ENCODE measurements around the gene CPVL. TPM values are rescaled to one million over a fixed set of nuclear protein-coding genes. Genes with fewer than 3 reads are reported as not detected.

CPVL gene
- total RNA-seq, 1 experiment from 2014 or later: 7.0 TPM

DNA sequence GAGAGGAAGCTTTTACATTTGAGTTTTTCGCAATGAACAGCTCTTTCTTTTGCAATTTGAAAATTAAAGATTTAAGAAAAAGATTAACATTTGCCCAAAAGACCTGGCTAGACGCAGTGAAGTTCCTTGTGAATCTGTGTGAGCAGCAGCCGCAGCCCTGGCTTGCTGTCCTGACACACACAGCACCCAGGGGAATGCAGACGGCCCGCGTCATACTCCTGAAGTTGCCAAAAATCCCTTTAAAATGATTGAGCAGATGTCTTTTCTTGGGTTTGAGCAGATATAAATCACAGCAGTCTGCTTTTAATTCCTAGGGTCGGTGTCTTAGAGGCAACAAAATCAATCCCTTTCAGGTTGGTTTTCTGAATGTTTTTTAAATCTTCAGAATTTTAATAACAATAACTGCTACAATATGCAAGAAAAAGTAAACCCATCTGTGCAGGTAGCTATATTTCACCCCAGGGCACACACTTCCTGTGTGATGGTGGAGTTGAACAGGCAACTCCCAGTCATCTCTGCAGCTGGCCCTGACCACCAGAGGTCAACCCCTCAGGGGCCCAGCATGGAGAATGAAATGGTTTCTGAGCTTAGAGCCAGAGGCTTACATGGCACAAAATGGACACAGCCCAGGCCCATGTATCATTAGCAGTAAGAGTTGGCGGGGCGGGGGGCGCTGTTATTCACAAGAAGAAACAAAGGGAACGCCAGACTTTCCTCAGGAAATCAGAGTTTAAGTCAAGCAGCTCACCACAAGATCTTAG is 156.0 kb downstream of the CPVL start:
- H3K4me3 ChIP-seq: no peak overlapping the region
- peaks cover 16% of the 10 kb centered on the region for H3K27me3 ChIP-seq
- no peaks in the 10 kb centered on the region for H3K9me3 ChIP-seq
- peak; percentile 55 for DNase-seq
- no peaks in the 10 kb centered on the region for H3K36me3 ChIP-seq

DNA sequence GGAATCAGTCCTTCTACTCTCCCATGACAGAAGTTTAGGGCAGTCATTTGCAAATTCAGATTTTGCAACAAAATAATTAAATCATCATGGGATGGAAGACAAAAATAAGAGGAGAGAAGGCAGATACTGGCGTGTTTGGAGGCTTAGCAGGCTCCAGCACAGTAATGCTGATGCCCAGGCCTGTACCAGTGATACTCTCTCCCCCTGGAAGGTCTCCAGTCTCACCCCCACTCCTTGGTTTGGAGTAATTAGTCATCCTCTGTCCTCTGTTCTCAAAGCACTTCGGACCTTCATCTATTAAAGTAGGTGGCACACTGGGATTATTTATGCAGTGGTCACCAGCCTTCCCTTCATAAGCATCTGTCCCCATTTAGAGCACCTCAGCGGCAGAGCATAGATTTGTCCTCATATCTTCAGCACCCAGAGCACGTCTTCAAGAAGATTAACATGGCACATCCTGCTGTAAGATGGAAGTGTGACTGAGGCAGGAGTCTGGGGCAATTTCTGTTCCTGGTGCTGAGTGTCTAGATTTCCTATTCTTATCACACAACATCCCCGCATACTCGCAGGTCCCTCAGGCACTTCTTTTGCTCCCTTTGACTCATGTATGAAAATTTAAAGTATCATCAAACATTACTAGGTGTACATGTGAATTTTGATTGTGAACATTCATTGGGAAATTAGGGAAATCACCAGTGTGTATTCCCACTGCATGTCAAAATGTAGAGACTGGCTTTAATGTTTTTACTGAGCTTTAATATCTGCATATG is 156.9 kb downstream of the CPVL start:
- H3K4me3 ChIP-seq: no peak overlapping the region
- no peak for DNase-seq
- H3K9me3 ChIP-seq: no peaks in the 10 kb centered on the region
- peaks cover 7% of the 10 kb centered on the region for H3K27me3 ChIP-seq
- no peaks in the 10 kb centered on the region for H3K36me3 ChIP-seq

DNA sequence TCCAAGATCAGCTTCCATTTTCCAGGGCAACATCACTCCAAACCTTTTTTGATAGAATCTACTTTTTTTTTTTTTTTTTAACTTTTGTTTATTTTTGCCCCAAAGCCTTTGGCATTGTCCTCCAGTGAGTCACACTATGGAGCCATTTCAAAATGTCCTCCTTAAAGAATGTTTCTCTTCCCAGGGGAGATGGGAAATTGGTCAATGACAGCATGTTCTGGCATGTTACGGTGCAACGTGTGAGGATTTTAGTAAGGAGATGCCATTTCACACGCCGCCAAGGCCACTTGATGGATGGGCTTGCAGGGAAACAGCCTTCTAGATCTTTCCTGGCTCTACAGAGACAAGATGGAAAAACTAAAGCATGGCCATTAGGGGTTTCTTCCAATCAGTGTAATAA is 157.5 kb downstream of the CPVL start:
- H3K36me3 ChIP-seq: no peaks in the 10 kb centered on the region
- no peak overlapping the region for H3K4me3 ChIP-seq
- peaks cover 4% of the 10 kb centered on the region; the same call in 1 of the 2 replicates for H3K27me3 ChIP-seq
- DNase-seq: peak; percentile 74
- H3K9me3 ChIP-seq: no peaks in the 10 kb centered on the region

DNA sequence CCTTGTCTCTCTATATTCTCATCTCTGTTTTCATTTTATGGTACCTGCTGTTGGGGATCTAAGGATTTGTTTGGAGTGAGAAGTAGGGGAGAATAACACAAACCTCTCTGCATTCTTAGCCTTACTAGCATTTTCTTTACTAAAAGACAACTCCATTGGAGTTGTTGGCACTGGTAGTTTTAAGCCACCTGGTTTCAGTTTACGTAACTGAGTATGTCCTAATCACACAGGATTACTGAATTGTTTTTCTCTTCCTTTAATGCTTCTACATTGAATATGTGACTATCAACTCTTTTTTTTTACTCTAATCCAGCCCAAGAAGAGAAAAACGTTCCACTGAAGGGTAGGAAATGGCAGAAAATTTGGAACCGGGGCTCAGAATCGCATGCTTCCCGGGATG is 158.2 kb downstream of the CPVL start:
- Histone ChIP-seq H3K27me3 (peaks cover 4% of the 10 kb centered on the region; the same call in 1 of the 2 replicates), H3K4me3 (no peak overlapping the region), H3K36me3 (no peaks in the 10 kb centered on the region), H3K9me3 (no peaks in the 10 kb centered on the region)
- no peak for DNase-seq

DNA sequence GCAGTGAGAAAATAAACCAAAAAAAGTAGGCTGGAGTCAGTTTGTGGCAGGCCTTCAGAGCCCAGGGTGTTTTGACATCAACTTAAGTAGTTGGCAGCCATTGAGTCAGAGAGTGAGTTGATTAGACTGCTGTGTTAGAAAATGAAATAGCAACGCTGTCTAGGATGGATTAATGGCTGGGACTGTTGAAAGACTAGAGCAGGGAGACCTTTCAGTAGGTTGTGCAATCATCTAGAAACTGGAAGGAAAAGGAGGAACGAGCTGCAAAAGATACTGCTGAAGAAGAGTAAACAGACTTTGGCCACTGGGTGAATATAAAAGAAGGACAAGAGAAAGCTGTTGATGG is 159.6 kb downstream of the CPVL start:
- DNase-seq: no peak
- no peaks in the 10 kb centered on the region for H3K36me3 ChIP-seq
- no peaks in the 10 kb centered on the region; the same call in 1 of the 2 replicates for H3K27me3 ChIP-seq
- no peaks in the 10 kb centered on the region for H3K9me3 ChIP-seq
- H3K4me3 ChIP-seq: no peak overlapping the region

DNA sequence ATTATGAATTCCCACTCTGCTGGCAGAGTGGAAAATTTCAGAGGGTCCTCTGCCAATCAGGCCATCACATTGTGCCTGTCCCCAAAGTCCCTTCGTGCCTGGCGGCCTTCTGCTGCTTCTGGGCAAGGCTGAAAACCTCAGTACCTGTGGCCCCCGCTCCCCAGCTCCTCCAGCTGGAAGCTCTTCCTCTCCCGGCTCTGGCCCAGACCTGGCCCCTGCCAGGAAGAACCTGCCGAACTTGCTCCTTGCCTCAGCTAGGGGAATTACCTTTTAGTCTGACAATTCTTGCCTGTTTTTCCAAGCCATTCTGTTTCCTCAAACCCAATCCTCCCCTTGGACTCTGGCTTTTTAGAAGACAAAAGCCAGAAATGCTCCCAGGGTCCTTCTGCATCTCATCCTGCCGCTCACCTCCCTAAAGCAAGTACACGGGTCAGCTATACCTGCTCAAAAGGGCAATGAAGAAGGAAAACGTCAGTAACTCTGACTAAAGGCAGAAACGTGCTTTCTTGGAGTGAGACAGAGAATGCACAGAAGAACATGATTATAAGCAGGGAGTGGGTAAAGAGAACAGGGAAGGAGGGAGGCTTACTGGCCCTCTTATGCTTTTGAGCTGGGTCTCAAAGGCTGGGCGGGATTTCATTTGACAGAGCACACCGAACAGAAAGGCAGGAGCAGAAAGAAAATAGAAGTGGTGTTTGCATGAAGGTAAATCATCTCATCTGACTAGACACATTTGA is 160.1 kb downstream of the CPVL start:
- Histone ChIP-seq H3K36me3 (no peaks in the 10 kb centered on the region), H3K9me3 (no peaks in the 10 kb centered on the region), H3K27me3 (no peaks in the 10 kb centered on the region; the same call in 1 of the 2 replicates), H3K4me3 (no peak overlapping the region)
- no peak for DNase-seq

DNA sequence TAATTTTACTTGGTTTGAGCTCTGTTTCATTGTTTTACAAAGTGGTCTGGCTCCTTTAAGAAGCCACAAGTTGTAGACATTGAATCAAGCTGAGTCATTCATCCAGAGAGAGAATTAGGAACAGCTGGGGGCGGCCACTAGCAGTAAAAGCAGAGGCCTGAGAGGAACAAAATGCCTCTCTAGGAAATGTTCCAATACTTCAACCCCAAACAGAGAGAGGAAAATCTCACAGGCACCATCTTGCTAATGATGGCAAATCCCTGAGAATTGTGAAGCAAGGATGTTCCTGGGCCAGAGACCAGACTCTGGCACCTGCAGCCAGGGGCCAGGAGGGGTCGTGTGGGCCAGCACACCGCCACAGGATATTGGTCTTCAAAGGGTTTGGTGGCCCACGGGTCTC is 161.7 kb downstream of the CPVL start:
- Histone ChIP-seq H3K36me3 (no peaks in the 10 kb centered on the region), H3K9me3 (no peaks in the 10 kb centered on the region), H3K27me3 (no peaks in the 10 kb centered on the region), H3K4me3 (no peak overlapping the region)
- peak; percentile 81 for DNase-seq

DNA sequence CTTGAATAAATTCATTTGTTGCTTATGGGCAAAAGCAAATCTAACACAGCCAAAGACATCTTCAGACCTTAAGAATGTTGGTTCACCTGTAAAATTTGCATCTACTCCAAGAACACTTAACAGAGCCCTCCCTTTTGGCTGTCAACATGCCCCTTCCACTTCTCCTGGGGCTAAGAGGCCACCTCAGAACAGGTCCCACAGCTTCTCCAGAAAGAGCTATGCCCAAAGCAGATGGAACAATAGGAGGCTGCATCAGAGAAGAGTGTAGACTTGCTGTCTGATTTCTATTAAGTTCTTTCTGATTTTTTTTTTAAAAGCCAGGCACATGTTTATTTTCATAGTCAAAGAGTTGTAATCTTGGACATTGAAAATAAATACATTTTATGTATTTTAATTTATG is 162.1 kb downstream of the CPVL start:
- Histone ChIP-seq H3K9me3 (no peaks in the 10 kb centered on the region), H3K27me3 (no peaks in the 10 kb centered on the region), H3K36me3 (no peaks in the 10 kb centered on the region), H3K4me3 (no peak overlapping the region)
- no peak for DNase-seq

DNA sequence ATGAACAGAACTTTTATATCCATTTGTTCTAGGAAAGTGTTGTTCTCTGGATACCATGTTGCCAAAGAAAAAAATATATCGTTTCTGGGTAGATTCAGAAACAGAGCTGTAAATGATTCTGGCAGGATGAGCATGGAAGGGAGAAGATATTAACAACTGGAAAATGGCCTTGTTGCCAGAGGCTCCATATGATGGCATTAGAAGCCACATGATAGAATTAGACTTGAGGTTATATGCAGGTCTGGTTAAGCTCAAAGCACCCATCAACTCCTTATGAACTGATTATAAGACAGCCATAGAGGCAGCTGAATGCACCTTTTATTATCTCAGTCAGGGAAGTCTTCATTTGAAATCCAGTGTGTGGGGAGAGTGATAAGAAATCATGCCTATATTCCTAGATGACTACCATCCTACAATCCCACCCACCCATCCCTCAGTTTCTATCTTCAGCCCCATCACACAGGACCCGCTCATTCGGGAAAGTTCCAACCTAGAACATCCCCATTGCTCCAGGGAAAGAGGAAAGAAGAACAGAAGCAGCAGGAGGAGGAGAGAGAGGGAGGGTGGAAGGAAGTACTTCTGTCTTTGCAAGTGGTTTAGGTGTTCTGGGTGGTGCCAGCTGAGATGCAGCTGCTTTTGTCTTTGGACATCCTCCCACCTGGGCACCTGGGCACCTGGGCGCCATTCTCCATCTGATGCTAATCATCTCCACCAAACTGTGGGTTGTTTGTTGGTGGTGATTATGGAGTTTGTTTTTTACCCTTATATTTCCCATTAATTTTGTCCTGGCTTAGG is 162.7 kb downstream of the CPVL start:
- no peaks in the 10 kb centered on the region for H3K9me3 ChIP-seq
- no peak overlapping the region for H3K4me3 ChIP-seq
- no peak for DNase-seq

DNA sequence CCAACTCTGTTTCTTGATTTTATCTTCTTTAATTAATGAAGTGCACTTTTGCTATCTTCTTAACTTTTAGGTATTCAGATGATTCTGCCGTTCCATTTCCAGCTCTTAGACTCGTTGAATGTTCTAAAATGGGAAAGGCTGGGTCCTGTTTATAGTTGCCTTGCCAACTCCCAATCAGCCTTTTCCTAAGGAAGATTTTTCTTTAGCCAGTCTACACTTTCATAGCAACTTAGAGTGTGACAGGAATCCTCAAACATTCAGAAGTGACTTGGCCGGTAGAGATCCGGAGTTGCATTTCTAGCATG is 165.2 kb downstream of the CPVL start:
- no peaks in the 10 kb centered on the region for H3K36me3 ChIP-seq
- no peak overlapping the region for H3K4me3 ChIP-seq
- H3K9me3 ChIP-seq: no peaks in the 10 kb centered on the region
- H3K27me3 ChIP-seq: no peaks in the 10 kb centered on the region
- no peak for DNase-seq

More for the DNA sequence above, 162.7 kb downstream of the CPVL start:
- no peaks in the 10 kb centered on the region for H3K36me3 ChIP-seq
- H3K27me3 ChIP-seq: no peaks in the 10 kb centered on the region

DNA sequence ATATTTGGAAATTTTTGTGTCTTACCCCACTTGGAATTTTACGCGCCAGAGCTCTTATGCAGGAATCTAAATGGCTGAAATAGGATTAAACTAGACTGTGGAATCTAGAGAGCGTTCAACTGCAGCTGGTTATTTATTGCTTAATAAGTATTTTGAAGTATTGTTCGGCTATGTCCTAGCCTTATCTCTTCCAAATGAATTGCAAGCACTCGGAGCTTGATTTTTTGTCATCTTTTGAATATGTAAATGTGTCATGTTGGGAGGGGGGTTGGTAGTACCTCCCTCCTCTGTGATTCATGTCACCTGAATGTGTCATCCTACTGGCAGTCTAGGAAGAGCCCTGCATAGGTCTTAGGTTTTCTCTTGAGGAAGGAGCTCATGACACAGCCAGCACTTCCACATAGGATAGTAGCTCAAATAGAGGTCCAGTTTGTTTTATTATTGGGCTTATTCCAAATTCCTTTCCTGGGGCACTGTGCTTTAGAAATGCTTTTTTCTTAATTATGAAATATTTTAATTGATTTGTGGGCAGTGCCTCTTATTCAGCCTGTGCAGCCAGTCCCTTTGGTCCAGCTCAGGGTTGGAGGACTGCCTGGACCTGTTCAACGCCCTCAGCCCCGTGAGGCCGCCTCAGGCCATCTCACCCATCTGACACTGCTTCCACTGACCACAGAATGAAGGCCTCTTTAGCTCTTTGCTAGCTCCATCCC is 165.7 kb downstream of the CPVL start:
- Histone ChIP-seq H3K9me3 (no peaks in the 10 kb centered on the region), H3K27me3 (no peaks in the 10 kb centered on the region), H3K4me3 (no peak overlapping the region), H3K36me3 (no peaks in the 10 kb centered on the region)
- DNase-seq: no peak

DNA sequence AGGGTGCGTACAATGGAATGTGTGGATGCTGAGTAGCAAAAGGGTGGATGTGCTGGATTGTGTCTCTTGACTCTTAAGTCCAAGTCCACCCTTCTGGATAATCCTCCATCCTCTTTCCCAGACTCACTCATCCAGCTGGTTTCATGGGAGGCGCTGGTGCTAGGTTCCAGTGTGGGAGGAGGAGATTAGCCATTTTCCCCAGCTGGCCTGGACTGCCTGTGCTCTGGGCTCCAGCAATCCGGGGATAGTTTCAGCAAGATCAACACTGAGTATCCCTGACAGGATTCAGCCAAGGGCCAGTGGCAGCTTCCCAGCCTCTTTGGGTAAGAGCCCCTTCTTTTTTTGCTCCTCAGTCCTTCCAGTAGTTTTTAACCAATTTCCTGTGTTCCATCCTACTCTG is 166.6 kb downstream of the CPVL start:
- no peaks in the 10 kb centered on the region for H3K36me3 ChIP-seq
- H3K4me3 ChIP-seq: no peak overlapping the region
- no peaks in the 10 kb centered on the region for H3K9me3 ChIP-seq
- DNase-seq: no peak
- H3K27me3 ChIP-seq: no peaks in the 10 kb centered on the region

DNA sequence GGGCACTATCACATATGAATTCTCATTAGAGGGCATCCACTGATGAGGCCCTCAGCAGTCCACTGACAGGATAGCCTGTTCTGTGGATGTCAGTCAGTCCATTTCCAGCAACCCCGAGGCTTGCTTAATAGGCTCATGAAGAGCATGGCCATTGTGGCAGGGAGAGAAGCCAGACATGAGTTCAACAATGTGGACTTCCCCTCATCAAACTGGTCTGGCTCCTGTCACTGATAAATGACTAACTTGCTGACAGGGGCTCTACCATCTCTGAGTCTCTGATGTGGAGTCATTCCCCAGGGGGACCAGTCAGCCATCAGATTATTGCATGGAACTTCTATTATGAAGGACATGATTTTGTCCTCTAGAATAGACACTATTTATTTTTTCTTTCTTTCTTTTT is 168.5 kb downstream of the CPVL start:
- no peak for DNase-seq

DNA sequence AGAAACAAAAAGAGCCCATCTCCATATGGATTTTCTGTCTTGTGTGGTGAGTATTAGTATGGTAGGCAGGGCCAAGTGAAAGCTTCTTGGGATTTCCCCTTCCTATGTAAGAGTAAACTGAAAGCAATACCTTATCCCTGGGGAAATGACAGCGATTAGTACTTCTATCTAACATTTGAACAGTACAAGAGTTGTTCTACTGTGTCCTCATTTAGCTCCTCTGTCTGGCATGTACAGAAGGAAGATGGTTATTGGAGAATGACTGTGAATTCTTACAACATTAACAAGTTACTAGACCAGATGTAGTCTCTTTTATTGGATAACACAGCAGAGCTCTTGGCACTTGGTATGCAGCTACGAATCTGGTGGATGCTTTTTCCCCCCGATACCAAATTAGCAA is 170.3 kb downstream of the CPVL start:
- DNase-seq: no peak
- H3K36me3 ChIP-seq: no peaks in the 10 kb centered on the region
- no peaks in the 10 kb centered on the region for H3K27me3 ChIP-seq
- H3K4me3 ChIP-seq: no peak overlapping the region
- peaks cover 7% of the 10 kb centered on the region for H3K9me3 ChIP-seq

More for the DNA sequence above, 168.5 kb downstream of the CPVL start:
- Histone ChIP-seq H3K9me3 (no peaks in the 10 kb centered on the region), H3K36me3 (no peaks in the 10 kb centered on the region), H3K4me3 (no peak overlapping the region), H3K27me3 (no peaks in the 10 kb centered on the region)

DNA sequence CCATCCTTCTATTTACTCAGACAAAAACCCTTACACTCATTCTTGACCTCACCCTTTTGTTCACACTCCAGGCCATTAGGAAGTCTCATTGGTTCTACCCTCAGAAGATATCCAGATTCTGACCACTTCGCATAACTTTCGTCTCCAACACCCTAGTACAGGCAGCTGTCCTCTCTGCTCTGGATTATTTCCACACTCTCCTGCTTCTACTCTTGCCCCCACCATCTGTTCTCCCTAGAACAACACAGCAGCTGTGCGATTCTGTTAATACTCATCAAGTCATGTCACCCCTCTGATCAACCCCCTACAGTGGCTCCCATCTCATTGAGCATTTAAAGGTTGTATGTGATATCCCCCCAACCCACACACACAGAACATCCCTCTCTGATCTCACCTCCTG is 172.7 kb downstream of the CPVL start:
- Histone ChIP-seq H3K4me3 (no peak overlapping the region), H3K9me3 (peaks cover 7% of the 10 kb centered on the region), H3K36me3 (no peaks in the 10 kb centered on the region), H3K27me3 (no peaks in the 10 kb centered on the region; the same call in 1 of the 2 replicates)
- no peak for DNase-seq

DNA sequence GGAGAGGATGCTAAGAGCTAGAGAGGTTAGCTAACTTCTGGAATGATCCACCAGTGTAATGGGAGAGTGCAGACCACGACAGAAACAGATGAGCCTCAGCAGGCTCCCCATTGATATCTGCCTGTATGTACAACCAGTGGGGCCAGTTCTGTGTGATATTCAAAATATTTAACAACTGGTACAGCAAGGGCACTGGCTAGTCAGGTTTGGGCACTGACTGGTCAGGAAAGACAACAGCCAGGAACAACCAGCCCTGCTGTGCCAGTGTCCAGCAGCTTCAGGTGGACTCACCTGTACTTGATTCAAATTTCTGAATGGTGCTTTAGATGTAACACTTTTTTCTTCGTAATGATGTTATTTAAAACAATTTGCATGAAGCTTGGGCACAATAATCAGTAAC is 182.3 kb downstream of the CPVL start:
- DNase-seq: no peak
- H3K36me3 ChIP-seq: no peaks in the 10 kb centered on the region
- no peaks in the 10 kb centered on the region for H3K27me3 ChIP-seq
- H3K9me3 ChIP-seq: no peaks in the 10 kb centered on the region
- no peak overlapping the region for H3K4me3 ChIP-seq
